HG02973 (cell line): ENCODE results near the gene BIN2.
"Not testable (repeated sequence)": the region's sequence is repeated elsewhere in the genome, so short reads cannot be mapped to it uniquely, and the experiment has no call there.

Source experiments
- ATAC-seq: cut with Tn5 transposase; IDR thresholded peaks from one replicate; pipeline ENCODE4 v1.9.1; 2021; ENCODE audit warnings: moderate library complexity; ENCODE audit not compliant: unreplicated experiment

BIN2 gene

GRCh38 chr12:51346581-51346980 lies 22.6 kb upstream of the BIN2 start, which contains the start of gene CELA1:
TSS of gene CELA1 (minus strand) at chr12:51346679. CDS start at chr12:51346638, 41 bp downstream.
- no peak for ATAC-seq

GRCh38 chr12:51345681-51346080 lies 21.7 kb upstream of the BIN2 start:
- ATAC-seq = no peak

- ATAC-seq = no peak
These were observed 19.2 kb upstream of the BIN2 start for GRCh38 chr12:51343201-51343600.

GRCh38 chr12:51342416-51342815 lies 18.4 kb upstream of the BIN2 start:
- ATAC-seq = no peak

GRCh38 chr12:51341251-51342007 lies 17.5 kb upstream of the BIN2 start:
- ATAC-seq = no peak

- ATAC-seq = no peak
These were observed 15.8 kb upstream of the BIN2 start for GRCh38 chr12:51339750-51340149.

GRCh38 chr12:51337336-51337735 lies 13.4 kb upstream of the BIN2 start:
- not testable (repeated sequence) for ATAC-seq

- ATAC-seq = no peak
These were observed 12.0 kb upstream of the BIN2 start for GRCh38 chr12:51335931-51336330.

GRCh38 chr12:51334764-51335163 lies 10.8 kb upstream of the BIN2 start:
- ATAC-seq = no peak

GRCh38 chr12:51333536-51333935 lies 9.6 kb upstream of the BIN2 start:
- no peak for ATAC-seq

GRCh38 chr12:51330186-51330585 lies 6.2 kb upstream of the BIN2 start:
- ATAC-seq = no peak

- no peak for ATAC-seq
These were observed 5.8 kb upstream of the BIN2 start for GRCh38 chr12:51329742-51330141.

- no peak for ATAC-seq
These were observed 4.6 kb upstream of the BIN2 start for GRCh38 chr12:51328587-51328986.

- ATAC-seq = no peak
These were observed 2.9 kb upstream of the BIN2 start for GRCh38 chr12:51326698-51327439.

- ATAC-seq = no peak
These were observed 979 bp upstream of the BIN2 start for GRCh38 chr12:51324953-51325352.

- ATAC-seq = no peak
These were observed 535 bp downstream of the BIN2 start for GRCh38 chr12:51323317-51323960.

GRCh38 chr12:51322452-51322851 lies 1.5 kb downstream of the BIN2 start:
- ATAC-seq = no peak

- no peak for ATAC-seq
These were observed 2.1 kb downstream of the BIN2 start for GRCh38 chr12:51321882-51322281.

GRCh38 chr12:51320695-51321320 lies 3.2 kb downstream of the BIN2 start:
- ATAC-seq = no peak

GRCh38 chr12:51320311-51320694 lies 3.7 kb downstream of the BIN2 start:
- no peak for ATAC-seq

GRCh38 chr12:51318846-51319599 lies 5.0 kb downstream of the BIN2 start:
- no peak for ATAC-seq
